MM.1S (cell line): ENCODE results near the gene SMG6.

Experiments
- DNase-seq: peaks from one replicate; pipeline ENCODE4 v3.0.0-alpha.2; 2015
- H2AFZ ChIP-seq: fragments of 300-600 bp; sonication (generic); 2 replicates; pipeline ENCODE4 v1.6.0; 2016; ENCODE audit warnings: antibody characterized with exemption, low read length
- H3F3A ChIP-seq: fragments of 300-600 bp; sonication (generic); 2 replicates; pipeline ENCODE4 v1.6.1; 2016; ENCODE audit warnings: mild to moderate bottlenecking, antibody characterized with exemption, low read length, moderate library complexity, mixed read lengths; ENCODE audit not compliant: insufficient read depth
- H3K27ac ChIP-seq: fragments of 300-600 bp; sonication (generic); 2 replicates; pipeline ENCODE4 v1.5.1; 2016; ENCODE audit warnings: mild to moderate bottlenecking, low read length
- H3K27me3 ChIP-seq: fragments of 300-600 bp; sonication (generic); replicated peaks from 2 replicates; pipeline ENCODE4 v1.6.0; 2016; ENCODE audit warnings: low read length; ENCODE audit not compliant: insufficient read depth
- H3K36me3 ChIP-seq: fragments of 300-600 bp; sonication (generic); replicated peaks from 2 replicates; pipeline ENCODE4 v1.6.1; 2016; ENCODE audit warnings: mild to moderate bottlenecking, low read length, mixed read lengths; ENCODE audit not compliant: insufficient read depth
- H3K4me1 ChIP-seq: fragments of 300-600 bp; sonication (generic); 2 replicates; pipeline ENCODE4 v1.6.1; 2016; ENCODE audit warnings: low read length, mixed read lengths
- H3K4me2 ChIP-seq: fragments of 300-600 bp; sonication (generic); 2 replicates; pipeline ENCODE4 v1.6.0; 2016; ENCODE audit warnings: low read depth, low read length
- H3K4me3 ChIP-seq: fragments of 300-600 bp; sonication (generic); 2 replicates; pipeline ENCODE4 v1.5.1; 2016; ENCODE audit warnings: low read length, mixed read lengths
- H3K79me2 ChIP-seq: fragments of 300-600 bp; sonication (generic); 2 replicates; pipeline ENCODE4 v1.6.1; 2016; ENCODE audit warnings: mixed run types, low read length, mixed read lengths
- H3K9ac ChIP-seq: fragments of 300-600 bp; sonication (generic); 2 replicates; pipeline ENCODE4 v1.6.1; 2016; ENCODE audit warnings: low read length, mixed read lengths
- H3K9me2 ChIP-seq: fragments of 300-600 bp; sonication (generic); replicated peaks from 2 replicates; pipeline ENCODE4 v1.6.1; 2016; ENCODE audit warnings: mild to moderate bottlenecking, low read length, mixed read lengths; ENCODE audit not compliant: insufficient read depth
- H3K9me3 ChIP-seq: fragments of 300-600 bp; sonication (generic); replicated peaks from 2 replicates; pipeline ENCODE4 v1.6.1; 2016; ENCODE audit warnings: mild to moderate bottlenecking, low read length, mixed read lengths; ENCODE audit not compliant: insufficient read depth
- H4K20me1 ChIP-seq: fragments of 300-600 bp; sonication (generic); 2 replicates; pipeline ENCODE4 v1.6.1; 2016; ENCODE audit warnings: mild to moderate bottlenecking, low read length, moderate library complexity, mixed read lengths; ENCODE audit not compliant: insufficient read depth
- EZH2 ChIP-seq: fragments of 300-600 bp; sonication (generic); optimal IDR thresholded peaks from 2 replicates; pipeline ENCODE3; 2017; ENCODE audit warnings: low read depth, mild to moderate bottlenecking, antibody characterized with exemption, low read length, mixed read lengths
- EZH2phosphoT487 ChIP-seq: fragments of 300-600 bp; sonication (generic); IDR thresholded peaks from 2 replicates; pipeline ENCODE4 v1.6.1; 2018; ENCODE audit warnings: antibody characterized with exemption, low read length
- TF ChIP-seq, protein P1 (sequence below): fragments of 300-600 bp; sonication (generic); IDR thresholded peaks from 2 replicates; pipeline ENCODE4 v1.5.1; 2016; ENCODE audit warnings: antibody characterized with exemption, low read length, mixed read lengths

Gene SMG6

DNA sequence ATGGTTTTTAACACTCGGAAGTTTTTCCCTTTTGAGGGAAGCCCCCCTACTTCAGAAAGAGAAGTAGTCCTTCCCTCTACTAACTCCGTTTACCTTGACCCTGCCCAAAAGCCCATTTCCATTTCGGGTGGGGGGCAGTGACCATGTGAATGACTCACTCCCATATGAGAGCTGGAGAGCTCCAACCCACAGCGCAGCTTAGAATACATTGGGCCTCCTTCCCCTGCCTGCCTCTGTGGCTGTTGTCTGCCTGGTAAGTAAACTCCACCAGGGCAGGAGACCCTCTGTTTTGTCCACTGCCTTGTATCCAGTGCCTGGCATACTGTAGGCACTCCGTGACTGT is 34.7 kb upstream of the SMG6 start:
- Histone ChIP-seq H3F3A (peaks cover 7% of the 10 kb centered on the region), H3K9me2 (no peaks in the 10 kb centered on the region), H3K9ac (no peak overlapping the region; the same call in 1 of the 2 replicates), H4K20me1 (no peaks in the 10 kb centered on the region), H2AFZ (peak overlapping the region; percentile 67), H3K4me1 (peaks cover 12% of the 10 kb centered on the region; the same call in 1 of the 2 replicates), H3K27me3 (no peaks in the 10 kb centered on the region), H3K4me3 (peak overlapping the region; percentile 85), H3K79me2 (peaks cover 31% of the 10 kb centered on the region), H3K4me2 (peak overlapping the region; percentile 77), H3K36me3 (peaks cover 12% of the 10 kb centered on the region), H3K27ac (no peak overlapping the region), H3K9me3 (no peaks in the 10 kb centered on the region)
- no peak for TF ChIP-seq EZH2
- TF ChIP-seq, protein P1, sequence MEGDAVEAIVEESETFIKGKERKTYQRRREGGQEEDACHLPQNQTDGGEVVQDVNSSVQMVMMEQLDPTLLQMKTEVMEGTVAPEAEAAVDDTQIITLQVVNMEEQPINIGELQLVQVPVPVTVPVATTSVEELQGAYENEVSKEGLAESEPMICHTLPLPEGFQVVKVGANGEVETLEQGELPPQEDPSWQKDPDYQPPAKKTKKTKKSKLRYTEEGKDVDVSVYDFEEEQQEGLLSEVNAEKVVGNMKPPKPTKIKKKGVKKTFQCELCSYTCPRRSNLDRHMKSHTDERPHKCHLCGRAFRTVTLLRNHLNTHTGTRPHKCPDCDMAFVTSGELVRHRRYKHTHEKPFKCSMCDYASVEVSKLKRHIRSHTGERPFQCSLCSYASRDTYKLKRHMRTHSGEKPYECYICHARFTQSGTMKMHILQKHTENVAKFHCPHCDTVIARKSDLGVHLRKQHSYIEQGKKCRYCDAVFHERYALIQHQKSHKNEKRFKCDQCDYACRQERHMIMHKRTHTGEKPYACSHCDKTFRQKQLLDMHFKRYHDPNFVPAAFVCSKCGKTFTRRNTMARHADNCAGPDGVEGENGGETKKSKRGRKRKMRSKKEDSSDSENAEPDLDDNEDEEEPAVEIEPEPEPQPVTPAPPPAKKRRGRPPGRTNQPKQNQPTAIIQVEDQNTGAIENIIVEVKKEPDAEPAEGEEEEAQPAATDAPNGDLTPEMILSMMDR = no peak
- TF ChIP-seq EZH2phosphoT487 = no peak
- DNase-seq = no peak

DNA sequence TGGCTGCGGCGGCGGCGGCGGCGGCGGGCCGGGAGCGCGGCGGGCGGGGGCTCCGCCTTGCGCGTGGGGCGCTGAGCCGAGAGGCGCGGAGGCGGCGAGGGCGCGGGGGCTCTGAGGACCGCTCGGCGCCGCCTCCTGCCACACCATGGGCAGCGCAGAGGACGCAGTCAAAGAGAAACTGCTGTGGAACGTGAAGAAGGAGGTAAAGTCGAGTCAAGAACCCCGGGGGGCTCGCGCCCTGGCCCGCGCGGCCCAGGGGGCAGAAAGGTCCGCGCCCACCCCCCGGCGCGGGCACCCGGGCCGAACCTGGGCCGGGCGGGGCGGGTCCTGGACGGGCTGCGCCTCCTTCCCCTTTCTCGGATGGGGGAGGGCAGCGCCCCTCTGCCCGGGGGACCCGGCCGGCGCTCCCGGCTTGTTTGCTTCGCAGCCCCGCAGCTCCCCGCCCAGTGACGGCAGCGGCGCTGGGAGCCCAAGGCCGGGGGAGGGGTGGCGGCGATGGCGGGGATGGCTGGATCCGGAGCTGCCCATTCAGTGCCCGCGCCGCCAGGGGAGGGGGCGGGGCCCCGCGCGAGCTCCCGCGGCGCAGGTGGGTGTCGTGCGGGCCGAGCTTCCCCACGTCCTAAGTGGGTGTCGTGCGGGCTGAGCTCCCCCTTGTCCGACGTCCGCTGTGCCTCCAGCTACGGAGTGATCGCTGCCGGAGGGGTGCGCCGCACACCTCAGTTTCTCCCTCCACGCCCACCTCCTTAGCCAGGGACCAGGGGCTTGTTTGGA is 34.1 kb upstream of the SMG6 start:
- Histone ChIP-seq H3K9me2 (no peaks in the 10 kb centered on the region), H3K27ac (no peak overlapping the region), H4K20me1 (no peaks in the 10 kb centered on the region), H3K9me3 (no peaks in the 10 kb centered on the region), H3F3A (peaks cover 12% of the 10 kb centered on the region), H3K36me3 (peaks cover 17% of the 10 kb centered on the region), H3K4me1 (peaks cover 12% of the 10 kb centered on the region; the same call in 1 of the 2 replicates), H3K4me3 (peak overlapping the region; percentile 85), H2AFZ (peak overlapping the region; percentile 67), H3K9ac (peak overlapping the region; percentile 18; the same call in 1 of the 2 replicates), H3K27me3 (no peaks in the 10 kb centered on the region), H3K4me2 (peak overlapping the region; percentile 77), H3K79me2 (peaks cover 36% of the 10 kb centered on the region)
- DNase-seq = peak; percentile 40
- TF ChIP-seq EZH2phosphoT487 = no peak

DNA sequence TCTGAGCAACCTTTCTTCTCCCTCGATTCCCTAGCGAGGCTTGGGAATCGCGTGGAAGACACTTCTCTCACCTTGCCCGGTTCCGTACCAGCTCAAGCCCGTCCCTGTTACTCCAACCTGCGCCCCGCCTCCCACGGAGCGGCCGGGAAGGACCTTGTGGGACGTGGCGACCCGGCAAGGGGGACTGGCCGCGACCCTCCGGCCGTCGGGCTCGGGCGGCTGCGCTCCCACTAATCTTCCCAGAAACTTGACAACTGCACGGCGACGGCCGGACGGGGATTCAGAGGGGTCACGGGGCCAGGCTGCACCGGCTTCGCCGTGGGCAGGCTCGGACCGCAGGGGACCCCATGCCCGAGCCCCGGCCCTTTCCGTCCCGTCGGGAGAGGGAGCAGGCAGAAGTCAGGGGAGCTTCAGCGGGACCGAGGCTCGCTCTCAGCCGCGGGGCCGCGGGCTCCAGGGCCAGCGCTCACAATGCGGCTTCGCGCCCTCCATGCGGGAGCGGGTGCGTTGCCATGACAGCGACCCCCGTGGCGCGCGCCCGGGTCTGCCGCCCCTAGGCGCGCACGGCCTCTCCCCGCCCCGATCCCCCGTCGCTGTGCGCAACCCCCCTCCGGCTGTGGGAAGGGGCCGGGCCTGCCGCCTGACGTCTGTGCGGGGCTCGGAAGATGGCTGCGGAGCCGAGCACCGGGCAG is 33.4 kb upstream of the SMG6 start, which contains the start of gene SGSM2:
SGSM2 (plus strand) TSS at position 650 of the 692 bp plus-strand sequence. CDS start 188 bp downstream, outside the sequence.
- Histone ChIP-seq H3K36me3 (peaks cover 21% of the 10 kb centered on the region), H3K27ac (peak within 1 kb of the TSS; percentile 53), H3K9me3 (no peaks in the 10 kb centered on the region), H3K4me1 (peaks cover 12% of the 10 kb centered on the region; the same call in 1 of the 2 replicates), H3K27me3 (no peaks in the 10 kb centered on the region), H2AFZ (peak within 1 kb of the TSS; percentile 97), H3F3A (peaks cover 12% of the 10 kb centered on the region), H3K9ac (peak within 1 kb of the TSS; percentile 86), H3K79me2 (peaks cover 41% of the 10 kb centered on the region), H3K4me2 (peak within 1 kb of the TSS; percentile 100), H3K9me2 (no peaks in the 10 kb centered on the region), H3K4me3 (peak within 1 kb of the TSS; percentile 85), H4K20me1 (no peaks in the 10 kb centered on the region)
- TF ChIP-seq EZH2phosphoT487 = no peak
- no peak for TF ChIP-seq EZH2
- TF ChIP-seq, protein P1 = no peak
- no peak for DNase-seq
